ENCODE results near the gene AGR3.

GRCh38 chr7:16811551-16811950 lies 70.2 kb downstream of the AGR3 start:
- no peak for TF ChIP-seq POLR2A (IDR thresholded peaks at IDR 0.05; ENCODE audit: low read depth, low read length)
- TF ChIP-seq POLR2AphosphoS5 (IDR thresholded peaks at IDR 0.05; ENCODE audit: insufficient read depth, low read depth, low read length) = no peak
- TF ChIP-seq CTCF (IDR thresholded peaks at IDR 0.05; ENCODE audit: extremely low read depth in 1 of 2, insufficient read depth in 1 of 2, low read depth in 1 of 2, low read length in 2 of 2) = no peak
- no peak for TF ChIP-seq EZH2 (IDR thresholded peaks at IDR 0.05; ENCODE audit: borderline replicate concordance, low read depth, low read length, severe bottlenecking)

Measured in endothelial cell of umbilical vein (primary cell).